SJCRH30 (cell line): ENCODE results near the gene PUS10. TPM values are rescaled to one million over a fixed set of nuclear protein-coding genes. Genes with fewer than 3 reads are reported as not detected.
"Not testable (repeated sequence)": the region's sequence is repeated elsewhere in the genome, so short reads cannot be mapped to it uniquely, and the experiment has no call there.

Experiments used
- DNase-seq, 2 experiments: peaks; one replicate each; pipeline ENCODE4 v3.0.0-alpha.2; 2015 to 2020
- H3K27ac ChIP-seq: fragments of 250-450 bp; sonication (Bioruptor Pico); 2 replicates; pipeline ENCODE4 v1.5.1; 2020; ENCODE audit warnings: mild to moderate bottlenecking, moderate library complexity
- H3K27me3 ChIP-seq: fragments of 250-450 bp; sonication (Bioruptor Pico); 2 replicates; pipeline ENCODE4 v1.5.1; 2020; ENCODE audit warnings: mild to moderate bottlenecking, moderate library complexity
- H3K36me3 ChIP-seq: fragments of 250-450 bp; sonication (Bioruptor Pico); 2 replicates; pipeline ENCODE4 v1.5.1; 2020; ENCODE audit warnings: mild to moderate bottlenecking, moderate library complexity
- H3K4me1 ChIP-seq: fragments of 250-450 bp; sonication (Bioruptor Pico); 2 replicates; pipeline ENCODE4 v1.5.1; 2020; ENCODE audit warnings: mild to moderate bottlenecking, moderate library complexity
- H3K4me3 ChIP-seq: fragments of 250-450 bp; sonication (Bioruptor Pico); 2 replicates; pipeline ENCODE4 v1.5.1; 2020; ENCODE audit warnings: mild to moderate bottlenecking, moderate library complexity
- H3K9me3 ChIP-seq: fragments of 250-450 bp; sonication (Bioruptor Pico); replicated peaks from 2 replicates; pipeline ENCODE4 v1.5.1; 2020; ENCODE audit warnings: mild to moderate bottlenecking, moderate library complexity
- total RNA-seq: library from RNA; depleted of rRNA; stranded (reverse); fragments of >200 nt; shearing (Covaris generic); gene quantifications from 2 replicates; pipeline ENCODE4 v1.2.3, GENCODE V29; 2014

PUS10 gene
- total RNA-seq, 1 experiment from 2014 or later, result 8.9 TPM

- Histone ChIP-seq H3K27me3 (no peaks in the 10 kb centered on the region), H3K36me3 (peaks cover 1% of the 10 kb centered on the region; the same call in 1 of the 2 replicates), H3K4me3 (no peak overlapping the region), H3K9me3 (0 out of 2 replicates have a peak, but pooled peaks cover 1% of the 10 kb centered on the region), H3K4me1 (no peaks in the 10 kb centered on the region), H3K27ac (no peak overlapping the region)
- no peak for DNase-seq
Observed at GRCh38 chr2:60948161-60948560, 69.9 kb downstream of the PUS10 start.

DNA sequence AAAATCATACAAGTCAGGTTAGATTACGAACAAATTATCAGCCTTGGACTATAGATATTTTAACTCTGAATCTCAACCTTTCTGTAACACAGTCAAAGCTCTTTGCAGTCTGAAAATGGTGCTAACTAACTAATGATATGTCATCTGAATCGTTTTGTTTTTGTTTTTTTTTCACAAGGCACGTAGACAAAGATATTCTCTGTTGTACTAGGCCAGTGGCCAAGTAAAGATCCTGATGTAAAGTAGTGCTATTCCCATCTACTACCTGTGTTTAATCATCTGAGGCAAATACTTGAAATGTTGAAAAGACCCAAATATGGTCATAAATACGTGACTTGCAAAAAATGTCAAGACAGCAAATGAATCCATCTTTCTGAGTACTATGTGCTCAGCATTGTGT, 71.0 kb downstream of the PUS10 start:
- Histone ChIP-seq H3K27ac (no peak overlapping the region), H3K9me3 (no peaks in the 10 kb centered on the region), H3K27me3 (no peaks in the 10 kb centered on the region), H3K4me3 (no peak overlapping the region), H3K36me3 (no peaks in the 10 kb centered on the region; the same call in 1 of the 2 replicates), H3K4me1 (no peaks in the 10 kb centered on the region)
- DNase-seq, result no peak

- no peaks in the 10 kb centered on the region; the same call in 1 of the 2 replicates for H3K36me3 ChIP-seq
Observed at GRCh38 chr2:60945341-60945740, 72.7 kb downstream of the PUS10 start.

DNA sequence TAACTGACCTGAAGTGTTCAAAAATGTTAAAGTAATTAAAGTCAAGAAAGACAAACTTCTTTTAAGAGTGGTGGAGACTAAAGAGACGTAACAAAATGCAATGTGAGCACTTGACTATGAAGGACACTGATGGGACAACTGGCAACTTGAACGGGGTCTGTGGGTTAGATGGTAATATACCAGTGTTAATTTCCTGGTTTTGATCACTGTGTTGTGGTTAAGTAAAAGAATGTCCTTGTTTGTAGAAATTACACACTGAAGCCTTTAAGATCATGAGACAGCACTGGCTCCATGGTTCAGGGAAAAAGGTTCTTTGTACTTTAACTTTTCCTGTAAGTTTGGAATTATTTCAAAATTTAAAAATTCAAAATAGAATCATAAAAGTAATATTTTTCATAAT, 78.4 kb downstream of the PUS10 start:
- Histone ChIP-seq H3K27me3 (no peaks in the 10 kb centered on the region), H3K4me1 (no peaks in the 10 kb centered on the region), H3K4me3 (no peak overlapping the region), H3K36me3 (no peaks in the 10 kb centered on the region; the same call in 1 of the 2 replicates), H3K9me3 (no peaks in the 10 kb centered on the region), H3K27ac (no peak overlapping the region)
- peak in 1 of 2 experiments; percentile 29 for DNase-seq

More at GRCh38 chr2:60945341-60945740, 72.7 kb downstream of the PUS10 start:
- Histone ChIP-seq H3K9me3 (no peaks in the 10 kb centered on the region), H3K27ac (no peak overlapping the region), H3K4me1 (no peaks in the 10 kb centered on the region), H3K27me3 (no peaks in the 10 kb centered on the region), H3K4me3 (no peak overlapping the region)
- DNase-seq, result peak in 1 of 2 experiments; percentile 20

DNA sequence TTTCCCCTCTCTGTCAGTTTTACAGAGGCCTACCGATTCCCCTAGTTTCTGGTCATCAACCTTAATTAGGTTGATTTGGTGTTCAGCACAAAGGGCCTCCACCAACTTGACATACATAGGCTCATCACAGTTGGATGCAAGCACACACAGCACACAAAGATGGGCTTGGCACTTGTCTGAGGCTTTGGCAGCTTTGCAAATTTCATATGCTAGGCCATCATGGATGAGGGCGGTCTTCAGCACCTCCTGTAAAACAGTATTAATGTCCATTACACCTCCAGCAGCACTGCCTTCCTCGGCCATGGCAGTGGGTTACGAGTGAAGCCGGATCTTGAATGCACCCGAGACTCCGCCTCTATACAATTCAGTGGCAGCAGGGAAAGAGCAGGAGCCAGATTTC, 79.8 kb downstream of the PUS10 start:
- no peaks in the 10 kb centered on the region; the same call in 1 of the 2 replicates for H3K36me3 ChIP-seq
- no peaks in the 10 kb centered on the region for H3K27me3 ChIP-seq
- DNase-seq, result no peak
- H3K9me3 ChIP-seq, result no peaks in the 10 kb centered on the region
- H3K4me3 ChIP-seq, result no peak overlapping the region
- H3K27ac ChIP-seq, result no peak overlapping the region
- H3K4me1 ChIP-seq, result no peaks in the 10 kb centered on the region

DNA sequence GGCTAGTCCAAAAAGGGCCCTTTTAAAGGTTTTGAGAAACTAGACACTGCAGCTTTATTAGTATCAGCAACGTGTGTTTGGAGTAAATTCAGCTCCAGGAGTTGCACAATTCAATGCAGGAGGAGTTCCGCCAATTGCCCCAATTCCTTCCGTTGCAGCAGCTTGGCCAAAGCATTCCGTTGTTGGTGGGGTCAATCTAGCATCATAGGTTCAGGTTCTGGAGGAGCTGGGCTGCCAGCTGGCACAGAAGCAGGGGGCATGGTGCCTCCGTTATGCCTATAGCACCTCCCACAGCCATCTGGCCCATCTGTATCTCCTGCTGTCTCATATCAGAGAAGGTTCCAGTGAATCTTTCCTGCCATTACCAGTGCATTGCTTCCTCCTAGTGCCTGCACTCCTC, 81.3 kb downstream of the PUS10 start:
- H3K9me3 ChIP-seq, result no peaks in the 10 kb centered on the region
- H3K36me3 ChIP-seq, result peaks cover 4% of the 10 kb centered on the region; the same call in 1 of the 2 replicates
- no peaks in the 10 kb centered on the region for H3K4me1 ChIP-seq
- H3K27me3 ChIP-seq, result no peaks in the 10 kb centered on the region
- H3K27ac ChIP-seq, result no peak overlapping the region
- H3K4me3 ChIP-seq, result no peak overlapping the region
- DNase-seq, result no peak

DNA sequence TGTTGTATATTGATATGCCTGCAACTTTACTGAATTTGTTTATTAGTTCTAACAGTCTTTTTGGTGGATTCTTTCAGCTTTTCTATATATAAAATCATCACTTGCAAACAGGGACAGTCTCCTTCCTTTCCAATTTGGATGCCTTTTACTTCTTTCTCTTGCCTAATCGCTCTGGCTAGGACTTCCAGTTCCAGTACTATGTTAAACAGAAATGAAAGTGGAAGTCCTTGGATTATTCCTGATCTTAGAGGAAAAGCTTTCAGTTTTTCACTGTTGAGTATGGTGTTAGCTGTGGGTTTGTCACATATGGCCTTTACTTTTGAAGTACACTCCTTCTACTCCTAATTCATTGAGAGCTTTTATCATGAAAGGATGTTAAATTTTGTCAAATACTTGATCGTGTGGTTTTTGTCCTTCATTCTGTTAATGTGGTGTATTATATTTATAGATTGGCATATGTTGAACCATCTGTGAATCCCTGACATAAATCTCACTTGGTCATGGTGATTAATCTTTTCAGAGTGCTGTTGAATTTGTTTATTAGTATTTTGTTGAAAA, 83.8 kb downstream of the PUS10 start:
- no peak for DNase-seq
- H3K27me3 ChIP-seq, result no peaks in the 10 kb centered on the region
- no peaks in the 10 kb centered on the region for H3K9me3 ChIP-seq
- peaks cover 4% of the 10 kb centered on the region; the same call in 1 of the 2 replicates for H3K36me3 ChIP-seq
- H3K27ac ChIP-seq, result no peak overlapping the region
- H3K4me3 ChIP-seq, result no peak overlapping the region
- H3K4me1 ChIP-seq, result no peaks in the 10 kb centered on the region

DNA sequence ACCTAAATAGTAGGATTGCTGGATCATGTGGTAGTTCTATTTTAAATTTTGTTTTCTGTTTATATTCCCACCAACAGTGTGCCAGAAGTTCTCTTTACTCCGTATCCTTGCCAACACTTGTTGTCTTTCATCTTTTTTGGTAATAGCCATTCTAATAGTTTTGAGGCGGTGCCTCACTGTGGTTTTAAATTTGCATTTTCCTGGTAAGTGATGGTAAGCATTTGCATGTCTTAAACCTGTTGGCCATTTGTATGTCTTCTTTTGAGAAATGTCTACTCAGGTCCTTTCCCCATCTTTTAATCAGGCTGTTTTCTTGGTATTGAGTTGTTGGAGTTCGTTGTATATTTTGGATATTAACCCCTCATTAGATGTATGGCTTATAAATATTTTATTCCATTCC, 85.1 kb downstream of the PUS10 start:
- Histone ChIP-seq H3K4me1 (no peaks in the 10 kb centered on the region), H3K27me3 (no peaks in the 10 kb centered on the region), H3K4me3 (no peak overlapping the region), H3K9me3 (no peaks in the 10 kb centered on the region), H3K27ac (no peak overlapping the region), H3K36me3 (peaks cover 4% of the 10 kb centered on the region; the same call in 1 of the 2 replicates)
- DNase-seq, result no peak

GRCh38 chr2:60932061-60932460, 86.0 kb downstream of the PUS10 start:
- not testable (repeated sequence) for H3K4me3 ChIP-seq, DNase-seq, H3K36me3 ChIP-seq, H3K9me3 ChIP-seq, H3K27me3 ChIP-seq, H3K27ac ChIP-seq, H3K4me1 ChIP-seq

DNA sequence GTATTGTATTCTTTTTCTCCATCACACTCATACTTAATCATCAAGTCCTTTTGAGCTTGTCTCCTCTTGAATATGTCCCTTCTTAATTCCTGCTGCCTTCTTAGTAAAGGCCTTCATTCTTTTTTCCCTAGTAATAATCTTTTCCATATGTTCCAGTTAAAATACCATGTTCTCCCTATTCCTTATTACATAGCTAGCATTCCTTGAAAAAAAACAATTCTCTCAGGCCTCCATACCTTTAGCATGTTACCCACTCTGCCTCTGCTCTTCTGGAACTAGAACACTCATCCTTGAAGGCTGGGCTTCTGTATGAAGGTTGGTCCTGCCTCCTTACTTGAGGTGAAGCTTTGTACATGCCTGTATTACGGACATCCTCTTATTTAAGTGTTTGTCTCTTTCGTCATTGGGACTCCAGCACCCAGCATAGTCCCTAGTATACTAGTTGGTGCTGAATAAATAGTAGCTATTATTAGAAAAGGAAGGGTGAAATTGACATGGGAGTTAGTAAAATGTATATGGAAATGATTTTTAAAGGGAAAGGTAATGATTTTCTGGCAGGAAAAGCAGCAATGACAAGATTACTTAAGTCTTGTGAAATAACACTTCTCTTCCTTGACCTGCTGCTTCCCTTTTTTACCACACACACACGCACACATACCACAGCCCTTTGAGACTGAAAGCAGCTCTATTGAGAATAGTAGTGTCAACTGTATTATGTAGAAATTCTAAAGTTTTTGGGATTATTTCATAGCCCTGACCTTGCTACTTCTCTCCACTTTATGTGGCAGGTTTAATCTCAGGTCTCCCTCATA, 91.1 kb downstream of the PUS10 start:
- Histone ChIP-seq H3K9me3 (no peaks in the 10 kb centered on the region), H3K4me1 (no peaks in the 10 kb centered on the region; the same call in 1 of the 2 replicates), H3K27ac (no peak overlapping the region), H3K4me3 (no peak overlapping the region), H3K36me3 (peaks cover 15% of the 10 kb centered on the region), H3K27me3 (no peaks in the 10 kb centered on the region)
- no peak for DNase-seq

GRCh38 chr2:60925994-60926740, 91.9 kb downstream of the PUS10 start:
- H3K36me3 ChIP-seq, result peaks cover 19% of the 10 kb centered on the region
- H3K27ac ChIP-seq, result no peak overlapping the region
- H3K9me3 ChIP-seq, result no peaks in the 10 kb centered on the region
- no peaks in the 10 kb centered on the region; the same call in 1 of the 2 replicates for H3K4me1 ChIP-seq
- H3K4me3 ChIP-seq, result no peak overlapping the region
- no peaks in the 10 kb centered on the region for H3K27me3 ChIP-seq
- DNase-seq, result no peak

DNA sequence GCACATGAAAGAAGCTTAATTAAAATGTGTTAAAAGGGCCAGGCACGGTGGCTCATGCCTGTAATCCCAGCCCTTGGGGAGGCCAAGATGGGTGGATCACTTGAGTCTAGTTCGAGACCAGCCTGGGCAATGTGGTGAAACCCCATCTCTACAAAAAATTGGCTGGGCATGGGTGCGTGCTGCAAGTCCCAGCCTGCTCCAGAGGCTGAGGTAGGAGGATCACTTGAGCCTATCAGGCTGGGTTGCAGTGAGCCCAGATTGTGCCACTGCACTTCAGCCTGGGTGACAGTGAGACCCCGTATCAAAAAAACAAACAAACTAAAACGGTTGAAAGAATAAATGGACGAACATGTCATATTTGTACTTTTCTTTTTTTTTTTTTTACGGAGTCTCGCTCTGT, 110.7 kb downstream of the PUS10 start:
- Histone ChIP-seq H3K27ac (no peak overlapping the region), H3K4me3 (no peak overlapping the region), H3K9me3 (no peaks in the 10 kb centered on the region), H3K4me1 (no peaks in the 10 kb centered on the region), H3K36me3 (peaks cover 25% of the 10 kb centered on the region), H3K27me3 (no peaks in the 10 kb centered on the region)
- DNase-seq, result no peak

DNA sequence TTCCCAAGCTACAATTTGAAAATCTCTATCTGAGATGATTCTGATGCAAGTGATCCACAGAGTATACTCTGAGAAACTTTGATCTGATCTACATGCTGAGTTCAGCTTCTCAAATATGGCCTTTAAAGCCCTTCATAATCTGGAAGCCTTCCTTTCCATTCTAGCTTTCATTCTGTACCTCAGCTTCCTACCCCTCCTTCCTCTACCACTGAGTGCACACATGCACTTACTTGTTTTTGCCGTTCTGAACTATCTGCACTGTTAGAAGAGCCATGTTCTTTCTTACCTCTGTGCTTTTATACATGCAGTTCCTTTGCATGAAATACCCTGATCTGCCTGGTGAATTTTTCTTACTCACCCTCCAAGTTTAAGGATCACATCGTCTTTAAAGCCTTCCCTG, 111.7 kb downstream of the PUS10 start:
- Histone ChIP-seq H3K27ac (no peak overlapping the region), H3K4me3 (no peak overlapping the region), H3K4me1 (no peaks in the 10 kb centered on the region), H3K9me3 (no peaks in the 10 kb centered on the region), H3K27me3 (no peaks in the 10 kb centered on the region), H3K36me3 (peaks cover 29% of the 10 kb centered on the region)
- DNase-seq, result no peak

DNA sequence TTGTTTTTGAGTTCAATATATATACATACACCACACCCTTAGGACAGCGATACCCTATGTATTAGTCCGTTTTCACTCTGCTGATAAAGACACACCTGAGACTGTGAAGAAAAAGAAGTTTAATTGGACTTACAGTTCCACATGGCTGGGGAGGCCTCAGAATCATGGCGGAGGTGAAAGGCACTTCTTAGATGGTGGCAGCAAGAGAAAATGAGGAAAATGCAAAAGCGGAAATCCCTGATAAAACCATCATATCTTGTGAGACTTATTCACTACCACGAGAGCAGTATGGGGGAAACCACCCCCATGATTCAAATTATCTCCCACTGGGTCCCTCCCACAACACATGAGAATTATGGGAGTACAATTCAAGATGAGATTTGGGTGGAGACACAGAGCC, 112.2 kb downstream of the PUS10 start:
- H3K36me3 ChIP-seq, result peaks cover 29% of the 10 kb centered on the region
- not testable (repeated sequence) for H3K27ac ChIP-seq, H3K27me3 ChIP-seq, DNase-seq, H3K9me3 ChIP-seq, H3K4me3 ChIP-seq, H3K4me1 ChIP-seq

GRCh38 chr2:60901296-60901695, 116.8 kb downstream of the PUS10 start:
- not testable (repeated sequence) for H3K4me1 ChIP-seq, H3K27me3 ChIP-seq, DNase-seq, H3K4me3 ChIP-seq, H3K9me3 ChIP-seq, H3K27ac ChIP-seq
- peaks cover 45% of the 10 kb centered on the region for H3K36me3 ChIP-seq
